Measurements from ENCODE around the gene GABARAP. TPM values are rescaled to one million over a fixed set of nuclear protein-coding genes. Genes with fewer than 3 reads are reported as not detected.

GABARAP gene
- total and polyA plus RNA-seq, 2 experiments from 2014 or later, result 355 to 847 TPM

DNA sequence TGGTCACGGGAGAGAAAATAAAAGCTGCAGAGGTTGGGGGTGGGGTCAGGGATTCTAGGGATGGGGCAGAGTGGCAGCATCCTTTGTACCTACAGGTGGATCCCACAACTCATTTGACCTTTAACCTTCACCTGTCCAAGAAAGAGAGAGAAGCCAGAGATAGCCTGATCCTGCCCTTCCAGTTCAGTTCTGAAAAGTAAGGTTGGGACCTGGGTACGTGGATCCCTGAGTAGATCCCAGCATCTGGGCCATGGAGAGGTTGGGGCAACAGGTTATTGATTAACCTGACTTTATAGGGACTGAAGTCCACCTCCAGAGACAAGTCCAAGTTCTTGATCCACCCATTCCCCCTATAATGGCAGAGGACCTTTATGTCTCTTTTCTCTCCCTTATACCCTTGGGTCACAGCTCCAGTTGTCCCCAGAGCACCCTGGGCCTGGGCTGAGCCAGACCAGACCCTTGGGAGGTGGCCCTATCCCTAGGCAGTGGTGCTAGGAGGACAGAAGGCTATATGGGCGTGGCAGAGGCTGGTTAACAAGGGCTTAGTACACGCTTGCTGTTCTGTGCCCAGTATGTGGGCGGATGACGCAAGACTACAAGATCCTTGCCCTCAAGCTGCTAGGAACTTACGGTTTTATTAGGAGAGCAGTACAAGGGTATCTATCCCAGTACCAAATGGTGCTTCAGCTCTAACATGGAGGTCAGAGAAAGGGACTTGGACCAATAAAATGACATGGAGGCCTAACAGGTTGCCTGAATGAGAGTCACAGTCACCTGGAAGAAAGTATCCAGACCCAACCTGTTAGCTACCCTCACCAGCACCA lies 16.7 kb upstream of the GABARAP start:
- TF ChIP-seq EZH2phosphoT487 (IDR thresholded peaks at IDR 0.05; ENCODE audit: insufficient read depth, low read depth), result no peak
- no peak for TF ChIP-seq EZH2 (IDR thresholded peaks at IDR 0.05; ENCODE audit: insufficient read depth, poor library complexity, severe bottlenecking)
- H3K27me3 ChIP-seq (replicated peaks; ENCODE audit: insufficient read depth), result no peaks in the 10 kb centered on the region
- H3K9me3 ChIP-seq (ENCODE audit: low read depth), result no peaks in the 10 kb centered on the region
- peaks cover 14% of the 10 kb centered on the region for H3K79me2 ChIP-seq (ENCODE audit: insufficient read depth)
- H3K36me3 ChIP-seq (ENCODE audit: low read depth), result peaks cover 29% of the 10 kb centered on the region
- H3K9ac ChIP-seq, result no peak overlapping the region
- no peaks in the 10 kb centered on the region for H3K9me2 ChIP-seq (ENCODE audit: insufficient read depth)
- no peak overlapping the region for H3K4me3 ChIP-seq
- in situ Hi-C loops (cut with MboI), result no loop called here
- no peak overlapping the region for H3K4me2 ChIP-seq (ENCODE audit: unreplicated experiment)
- peaks cover 10% of the 10 kb centered on the region for H3K4me1 ChIP-seq (ENCODE audit: insufficient read depth)
- no peaks in the 10 kb centered on the region for H4K20me1 ChIP-seq (ENCODE audit: insufficient read depth)
- WGBS, 2 experiments (ENCODE audit: low coverage in 1 of 2, low lambda C conversion rate in 2 of 2, missing lambda C conversion rate in 2 of 2), result 69 to 80% methylated on average over 7 of the region's 7 CpGs
- no peak overlapping the region for H2AFZ ChIP-seq
- H3K27ac ChIP-seq, result no peak overlapping the region; the same call in 1 of the 2 replicates
- peak; percentile 82 for DNase-seq
- peaks cover 11% of the 10 kb centered on the region for H3F3A ChIP-seq (ENCODE audit: insufficient read depth)

DNA sequence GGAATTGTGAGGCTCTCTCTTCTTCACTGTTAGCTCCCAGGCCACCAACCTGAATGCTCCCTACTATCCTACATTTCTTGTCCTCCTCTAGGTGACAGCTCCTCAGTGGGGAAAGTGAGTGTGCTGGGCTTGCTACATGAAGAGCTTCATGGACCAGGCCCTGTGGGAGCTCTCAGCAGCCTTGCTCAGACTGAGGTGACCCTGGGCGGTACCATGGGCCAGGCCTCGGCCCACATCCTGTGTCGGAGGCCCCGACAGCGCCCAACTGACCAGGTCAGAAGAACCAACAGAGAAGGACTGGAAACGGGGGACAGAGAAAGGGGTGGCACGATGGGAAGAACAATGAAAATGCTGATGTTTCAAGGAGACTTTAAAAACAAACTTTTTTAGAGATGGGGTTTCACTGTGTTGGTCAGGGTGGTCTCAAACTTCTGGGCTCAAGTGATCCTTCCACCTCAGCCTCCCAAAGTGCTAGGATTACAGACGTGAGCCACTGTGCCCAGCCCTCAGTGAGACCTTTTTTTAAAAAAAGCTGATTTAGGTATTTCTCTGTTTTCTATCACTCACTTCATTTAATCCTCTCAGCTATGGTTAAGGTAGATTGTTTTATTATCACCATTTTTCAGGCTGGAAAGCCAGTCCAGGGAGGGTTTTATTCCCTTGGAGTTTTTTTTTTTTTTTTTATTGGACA lies 14.7 kb upstream of the GABARAP start:
- peaks cover 14% of the 10 kb centered on the region for H3K4me1 ChIP-seq (ENCODE audit: insufficient read depth)
- DNase-seq, result no peak
- no peaks in the 10 kb centered on the region for H4K20me1 ChIP-seq (ENCODE audit: insufficient read depth)
- WGBS, 2 experiments (ENCODE audit: low coverage in 1 of 2, low lambda C conversion rate in 2 of 2, missing lambda C conversion rate in 2 of 2), result 90 to 94% methylated on average over 8 of the region's 8 CpGs
- H3K79me2 ChIP-seq (ENCODE audit: insufficient read depth), result peaks cover 30% of the 10 kb centered on the region
- no peaks in the 10 kb centered on the region for H3K9me2 ChIP-seq (ENCODE audit: insufficient read depth)
- H2AFZ ChIP-seq, result no peak overlapping the region
- H3K27me3 ChIP-seq (replicated peaks; ENCODE audit: insufficient read depth), result no peaks in the 10 kb centered on the region
- H3K4me2 ChIP-seq (ENCODE audit: unreplicated experiment), result no peak overlapping the region
- no peak overlapping the region for H3K4me3 ChIP-seq
- in situ Hi-C loops (cut with MboI), result no loop called here
- TF ChIP-seq EZH2phosphoT487 (IDR thresholded peaks at IDR 0.05; ENCODE audit: insufficient read depth, low read depth), result no peak
- H3F3A ChIP-seq (ENCODE audit: insufficient read depth), result peaks cover 14% of the 10 kb centered on the region
- H3K27ac ChIP-seq, result no peak overlapping the region
- no peaks in the 10 kb centered on the region for H3K9me3 ChIP-seq (ENCODE audit: low read depth)
- no peak overlapping the region for H3K9ac ChIP-seq
- H3K36me3 ChIP-seq (ENCODE audit: low read depth), result peaks cover 29% of the 10 kb centered on the region

GRCh38 chr17:7254511-7254910 lies 12.3 kb upstream of the GABARAP start:
- H3F3A ChIP-seq (ENCODE audit: insufficient read depth), result peaks cover 14% of the 10 kb centered on the region
- WGBS, 2 experiments (ENCODE audit: low coverage in 1 of 2, low lambda C conversion rate in 2 of 2, missing lambda C conversion rate in 2 of 2), result 84 to 88% methylated on average over 4 of the region's 4 CpGs
- H4K20me1 ChIP-seq (ENCODE audit: insufficient read depth), result no peaks in the 10 kb centered on the region
- peaks cover 29% of the 10 kb centered on the region for H3K36me3 ChIP-seq (ENCODE audit: low read depth)
- no peak for TF ChIP-seq EZH2phosphoT487 (IDR thresholded peaks at IDR 0.05; ENCODE audit: insufficient read depth, low read depth)
- no peak for TF ChIP-seq EZH2 (IDR thresholded peaks at IDR 0.05; ENCODE audit: insufficient read depth, poor library complexity, severe bottlenecking)
- no peak for DNase-seq
- H3K79me2 ChIP-seq (ENCODE audit: insufficient read depth), result peaks cover 49% of the 10 kb centered on the region
- H3K9me2 ChIP-seq (ENCODE audit: insufficient read depth), result no peaks in the 10 kb centered on the region
- no peak overlapping the region for H3K4me3 ChIP-seq
- no peak overlapping the region for H2AFZ ChIP-seq
- H3K27ac ChIP-seq, result no peak overlapping the region
- H3K4me2 ChIP-seq (ENCODE audit: unreplicated experiment), result no peak overlapping the region
- in situ Hi-C loops (cut with MboI), result no loop called here
- H3K9me3 ChIP-seq (ENCODE audit: low read depth), result no peaks in the 10 kb centered on the region
- peaks cover 20% of the 10 kb centered on the region for H3K4me1 ChIP-seq (ENCODE audit: insufficient read depth)
- H3K27me3 ChIP-seq (replicated peaks; ENCODE audit: insufficient read depth), result no peaks in the 10 kb centered on the region
- no peak overlapping the region for H3K9ac ChIP-seq

GRCh38 chr17:7253082-7253481 lies 10.8 kb upstream of the GABARAP start:
- Histone ChIP-seq H3K27ac (peak overlapping the region; percentile 99), H3F3A (ENCODE audit: insufficient read depth) (peaks cover 4% of the 10 kb centered on the region; the same call in 1 of the 2 replicates), H3K4me3 (peak overlapping the region; percentile 97), H3K4me2 (ENCODE audit: unreplicated experiment) (peak overlapping the region; percentile 94), H2AFZ (peak overlapping the region; percentile 89), H3K9me3 (ENCODE audit: low read depth) (no peaks in the 10 kb centered on the region), H4K20me1 (ENCODE audit: insufficient read depth) (no peaks in the 10 kb centered on the region), H3K36me3 (ENCODE audit: low read depth) (peaks cover 22% of the 10 kb centered on the region), H3K27me3 (replicated peaks; ENCODE audit: insufficient read depth) (no peaks in the 10 kb centered on the region), H3K9ac (peak overlapping the region; percentile 96), H3K79me2 (ENCODE audit: insufficient read depth) (peaks cover 63% of the 10 kb centered on the region), H3K9me2 (ENCODE audit: insufficient read depth) (no peaks in the 10 kb centered on the region), H3K4me1 (ENCODE audit: insufficient read depth) (peaks cover 13% of the 10 kb centered on the region)
- no peak for TF ChIP-seq EZH2 (IDR thresholded peaks at IDR 0.05; ENCODE audit: insufficient read depth, poor library complexity, severe bottlenecking)
- no peak for TF ChIP-seq EZH2phosphoT487 (IDR thresholded peaks at IDR 0.05; ENCODE audit: insufficient read depth, low read depth)
- 80 to 81% methylated on average over 5 of the region's 5 CpGs for WGBS, 2 experiments (ENCODE audit: low coverage in 1 of 2, low lambda C conversion rate in 2 of 2, missing lambda C conversion rate in 2 of 2)
- no peak for DNase-seq
- in situ Hi-C loops (cut with MboI), result no loop called here
